Smooth muscle cell (in vitro differentiated cells): ENCODE data around the gene HDAC7. TPM values are rescaled to one million over a fixed set of nuclear protein-coding genes. Genes with fewer than 3 reads are reported as not detected.
A peak's percentile ranks its signal among the peaks of the same experiment; 100 is the strongest.
"Not testable (repeated sequence)": the region's sequence is repeated elsewhere in the genome, so short reads cannot be mapped to it uniquely, and the experiment has no call there.

Experiments
- DNase-seq: peaks from one replicate; lab custom pipeline; 2025; ENCODE audit not compliant: unreplicated experiment; lab: John Stamatoyannopoulos, UW
- H2AFZ ChIP-seq: fragments of 200-600 bp; sonication (generic); 2 replicates; pipeline ENCODE4 v1.6.0; 2016; ENCODE audit warnings: antibody characterized with exemption, low read depth, mild to moderate bottlenecking
- H3F3A ChIP-seq: fragments of 200-600 bp; sonication (generic); 2 replicates; pipeline ENCODE4 v1.6.0; 2017; ENCODE audit warnings: antibody characterized with exemption, low read depth
- H3K27ac ChIP-seq: fragments of 200-600 bp; sonication (generic); 2 replicates; pipeline ENCODE4 v1.5.1; 2016; ENCODE audit warnings: low read depth, mild to moderate bottlenecking
- H3K27me3 ChIP-seq: fragments of 200-600 bp; sonication (generic); 2 replicates; pipeline ENCODE4 v1.6.1; 2016; ENCODE audit warnings: low read depth, mild to moderate bottlenecking
- H3K36me3 ChIP-seq: fragments of 200-600 bp; sonication (generic); 2 replicates; pipeline ENCODE4 v1.5.1; 2016; ENCODE audit warnings: low read depth
- H3K4me1 ChIP-seq: fragments of 200-600 bp; sonication (generic); 2 replicates; pipeline ENCODE4 v1.5.1; 2016; ENCODE audit warnings: low read depth
- H3K4me2 ChIP-seq: fragments of 200-600 bp; sonication (generic); 2 replicates; pipeline ENCODE4 v1.6.0; 2016; ENCODE audit warnings: mild to moderate bottlenecking
- H3K4me3 ChIP-seq: fragments of 200-600 bp; sonication (generic); 2 replicates; pipeline ENCODE4 v1.5.1; 2016; ENCODE audit warnings: mild to moderate bottlenecking
- H3K79me2 ChIP-seq: fragments of 200-600 bp; sonication (generic); 2 replicates; pipeline ENCODE4 v1.6.0; 2016; ENCODE audit warnings: low read depth, mild to moderate bottlenecking
- H3K9ac ChIP-seq: fragments of 200-600 bp; sonication (generic); 2 replicates; pipeline ENCODE4 v1.6.0; 2016; ENCODE audit warnings: low read depth
- H3K9me3 ChIP-seq: fragments of 200-600 bp; sonication (generic); replicated peaks from 2 replicates; pipeline ENCODE4 v1.5.1; 2016; ENCODE audit warnings: low read depth
- H4K20me1 ChIP-seq: fragments of 200-600 bp; sonication (generic); 2 replicates; pipeline ENCODE4 v1.6.0; 2016; ENCODE audit warnings: low read depth
- WGBS: methylation state at CpG from one replicate; pipeline ENCODE4 v1.1.7; 2016; ENCODE audit warnings: low lambda C conversion rate; 5-methylcytosine and 5-hydroxymethylcytosine counted together
- polyA plus RNA-seq: library from polyadenylated mRNA; unstranded; fragments of >200 nt; fragmentation: Nextera tagmentation; extraction: Ambion mirVana; gene quantifications from 2 replicates; pipeline ENCODE4 v1.2.1, GENCODE V29; 2016
- total RNA-seq: library from RNA; depleted of rRNA; stranded (reverse); fragments of >200 nt; gene quantifications from 2 replicates; pipeline ENCODE4 v1.2.3, GENCODE V29; 2014
- TF ChIP-seq, protein P1 (sequence below): fragments of 200-600 bp; sonication (generic); IDR thresholded peaks from 2 replicates; pipeline ENCODE4 v1.5.1; 2017; ENCODE audit warnings: borderline replicate concordance, mild to moderate bottlenecking, antibody characterized with exemption; ENCODE audit not compliant: insufficient read depth, poor library complexity, severe bottlenecking

Gene HDAC7
- total and polyA plus RNA-seq, 2 experiments from 2014 or later = 24.1 to 32.4 TPM

DNA sequence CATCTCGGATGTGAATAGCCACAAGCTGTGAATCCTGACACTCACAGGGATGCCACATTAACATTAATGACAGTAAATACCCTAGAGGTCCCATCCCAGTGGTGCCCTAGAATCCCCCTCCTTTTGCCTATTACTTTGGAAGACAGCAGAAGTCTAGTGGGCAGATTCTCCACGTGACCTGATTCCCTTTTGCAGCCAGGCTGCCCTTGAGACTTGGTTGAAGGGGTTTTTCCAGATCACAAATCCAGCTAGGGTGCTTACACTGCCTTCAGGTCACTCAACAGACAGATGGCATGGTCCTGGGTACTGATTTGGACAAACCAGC is 8.7 kb downstream of the HDAC7 start:
- DNase-seq = no peak
- peaks cover 58% of the 10 kb centered on the region for H3K4me1 ChIP-seq
- H2AFZ ChIP-seq = no peak overlapping the region
- H3K9me3 ChIP-seq = no peaks in the 10 kb centered on the region
- H3K27ac ChIP-seq = peak overlapping the region; percentile 95
- no peaks in the 10 kb centered on the region for H3K36me3 ChIP-seq
- no peak overlapping the region for H3K4me2 ChIP-seq
- H3K79me2 ChIP-seq = peaks cover 81% of the 10 kb centered on the region
- H3K9ac ChIP-seq = no peak overlapping the region
- H3K27me3 ChIP-seq = no peaks in the 10 kb centered on the region
- TF ChIP-seq, protein P1, sequence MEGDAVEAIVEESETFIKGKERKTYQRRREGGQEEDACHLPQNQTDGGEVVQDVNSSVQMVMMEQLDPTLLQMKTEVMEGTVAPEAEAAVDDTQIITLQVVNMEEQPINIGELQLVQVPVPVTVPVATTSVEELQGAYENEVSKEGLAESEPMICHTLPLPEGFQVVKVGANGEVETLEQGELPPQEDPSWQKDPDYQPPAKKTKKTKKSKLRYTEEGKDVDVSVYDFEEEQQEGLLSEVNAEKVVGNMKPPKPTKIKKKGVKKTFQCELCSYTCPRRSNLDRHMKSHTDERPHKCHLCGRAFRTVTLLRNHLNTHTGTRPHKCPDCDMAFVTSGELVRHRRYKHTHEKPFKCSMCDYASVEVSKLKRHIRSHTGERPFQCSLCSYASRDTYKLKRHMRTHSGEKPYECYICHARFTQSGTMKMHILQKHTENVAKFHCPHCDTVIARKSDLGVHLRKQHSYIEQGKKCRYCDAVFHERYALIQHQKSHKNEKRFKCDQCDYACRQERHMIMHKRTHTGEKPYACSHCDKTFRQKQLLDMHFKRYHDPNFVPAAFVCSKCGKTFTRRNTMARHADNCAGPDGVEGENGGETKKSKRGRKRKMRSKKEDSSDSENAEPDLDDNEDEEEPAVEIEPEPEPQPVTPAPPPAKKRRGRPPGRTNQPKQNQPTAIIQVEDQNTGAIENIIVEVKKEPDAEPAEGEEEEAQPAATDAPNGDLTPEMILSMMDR = no peak
- H3K4me3 ChIP-seq = no peak overlapping the region
- H3F3A ChIP-seq = peaks cover 30% of the 10 kb centered on the region
- 59% methylated on average over 2 of the region's 2 CpGs for WGBS
- peaks cover 69% of the 10 kb centered on the region for H4K20me1 ChIP-seq

DNA sequence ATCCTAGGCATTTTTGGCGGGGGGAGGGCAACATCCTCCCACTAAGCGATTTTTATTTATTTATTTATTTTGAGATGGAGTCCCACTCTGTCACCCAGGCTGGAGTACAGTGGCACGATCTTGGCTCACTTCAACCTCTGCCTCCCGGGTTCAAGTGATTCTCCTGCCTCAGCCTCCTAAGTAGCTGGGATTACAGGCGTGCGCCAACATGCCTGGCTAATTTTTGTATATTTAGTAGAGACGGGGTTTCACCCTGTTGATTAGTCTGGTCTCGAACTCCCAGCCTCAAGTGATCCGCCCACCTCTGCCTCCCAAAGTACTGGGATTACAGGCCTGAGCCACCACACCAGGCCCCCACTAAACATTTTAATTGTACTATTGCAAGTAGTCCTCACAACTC is 10.2 kb downstream of the HDAC7 start:
- not testable (repeated sequence) for H3K36me3 ChIP-seq, H3K4me3 ChIP-seq, H2AFZ ChIP-seq, H3K9me3 ChIP-seq, DNase-seq, H3K9ac ChIP-seq, H3K27me3 ChIP-seq
- Histone ChIP-seq H3K27ac (peak overlapping the region; percentile 95), H3K79me2 (peaks cover 81% of the 10 kb centered on the region), H4K20me1 (peaks cover 73% of the 10 kb centered on the region), H3K4me2 (peak overlapping the region; percentile 33), H3K4me1 (peaks cover 58% of the 10 kb centered on the region), H3F3A (peaks cover 29% of the 10 kb centered on the region)
- 80% methylated on average over 9 of the region's 9 CpGs for WGBS

DNA sequence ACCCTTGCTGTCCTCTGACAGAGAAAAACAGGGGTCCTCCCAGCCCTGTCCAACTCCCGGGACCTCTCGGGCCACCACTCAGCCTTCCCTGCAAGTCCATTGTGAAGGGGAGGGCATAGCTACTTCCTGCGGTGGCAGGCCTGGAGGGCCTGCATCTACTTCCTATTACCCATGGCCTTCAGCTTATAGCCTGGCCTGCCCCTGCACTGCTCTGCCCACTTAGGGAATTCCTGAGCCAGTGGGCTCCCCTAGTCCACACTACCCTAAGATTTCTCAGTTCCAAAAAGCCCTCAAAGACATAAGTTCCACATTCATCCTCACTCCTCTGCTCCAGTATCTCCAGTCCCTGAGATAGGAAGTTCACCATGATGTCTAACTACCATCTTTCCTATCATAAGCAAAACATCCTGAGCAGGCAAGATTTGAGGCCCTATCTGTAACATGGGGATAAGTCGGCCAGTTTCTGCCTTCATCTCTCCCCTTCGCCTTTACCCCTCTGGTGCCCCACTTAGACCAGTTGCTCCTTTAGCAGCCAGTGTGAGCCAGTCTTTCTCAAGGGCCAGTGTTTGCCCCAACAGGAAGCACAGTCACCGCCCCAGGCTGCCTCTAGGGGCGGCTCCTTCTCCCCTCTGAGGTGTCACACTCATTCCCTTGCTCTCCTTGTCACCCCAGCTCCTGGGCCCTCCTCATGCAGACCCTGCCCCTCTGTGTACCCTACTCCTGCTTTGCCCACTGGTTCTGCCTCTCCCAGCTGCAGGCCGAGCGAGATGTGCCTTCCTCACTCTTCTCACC is 10.9 kb downstream of the HDAC7 start:
- peak overlapping the region; percentile 95 for H3K27ac ChIP-seq
- H4K20me1 ChIP-seq = peaks cover 80% of the 10 kb centered on the region
- peaks cover 82% of the 10 kb centered on the region for H3K79me2 ChIP-seq
- H3K9me3 ChIP-seq = no peaks in the 10 kb centered on the region
- peak overlapping the region; percentile 32 for H3K9ac ChIP-seq
- no peak for DNase-seq
- H3F3A ChIP-seq = peaks cover 26% of the 10 kb centered on the region
- H3K4me3 ChIP-seq = no peak overlapping the region
- TF ChIP-seq, protein P1 = no peak
- peaks cover 53% of the 10 kb centered on the region for H3K4me1 ChIP-seq
- WGBS = 82% methylated on average over 9 of the region's 9 CpGs
- H3K27me3 ChIP-seq = no peaks in the 10 kb centered on the region
- no peak overlapping the region for H2AFZ ChIP-seq
- H3K36me3 ChIP-seq = no peaks in the 10 kb centered on the region
- H3K4me2 ChIP-seq = peak overlapping the region; percentile 77

DNA sequence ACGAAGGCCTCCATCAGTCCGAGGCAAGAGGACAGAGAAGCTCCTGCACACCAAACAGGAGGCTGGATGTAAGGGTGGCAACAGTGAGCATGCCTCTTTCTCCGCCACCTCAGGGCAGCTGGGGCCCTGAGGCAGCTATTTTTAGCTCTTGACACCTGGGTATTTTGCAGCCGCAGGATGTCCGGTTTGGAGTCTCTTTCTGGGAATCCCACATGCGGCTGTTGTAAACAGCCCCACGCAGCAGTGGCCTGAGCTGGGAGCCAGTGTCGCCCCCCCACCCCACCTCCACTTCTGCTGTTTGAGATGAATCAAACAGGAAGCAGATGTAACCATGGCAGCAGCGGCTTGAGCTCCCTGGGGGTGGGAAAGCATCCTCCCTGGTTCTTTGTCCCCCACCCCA is 11.7 kb downstream of the HDAC7 start:
- no peak for DNase-seq
- TF ChIP-seq, protein P1 = no peak
- Histone ChIP-seq H3K9me3 (no peaks in the 10 kb centered on the region), H3K36me3 (no peaks in the 10 kb centered on the region), H2AFZ (no peak overlapping the region), H3K4me1 (peaks cover 46% of the 10 kb centered on the region), H3F3A (peaks cover 25% of the 10 kb centered on the region), H4K20me1 (peaks cover 88% of the 10 kb centered on the region), H3K27me3 (no peaks in the 10 kb centered on the region), H3K27ac (peak overlapping the region; percentile 95), H3K9ac (peak overlapping the region; percentile 32), H3K79me2 (peaks cover 87% of the 10 kb centered on the region), H3K4me3 (no peak overlapping the region), H3K4me2 (peak overlapping the region; percentile 77)
- WGBS = 25% methylated on average over 9 of the region's 9 CpGs
